Upper lobe of left lung (tissue), 6 donors: ENCODE results near the gene AHRR. TPM values are rescaled to one million over a fixed set of nuclear protein-coding genes. Genes with fewer than 3 reads are reported as not detected.

Source experiments
- ATAC-seq, 2 donors: fragments of 200-7000 bp; cut with Tn5 transposase; one replicate each; pipeline ENCODE4 v1.9.1; 2022; ENCODE audit warnings: mild to moderate bottlenecking in 2 of 2, moderate library complexity in 2 of 2; ENCODE audit not compliant: low FRiP score in 2 of 2
- DNase-seq, 2 donors: peaks; one replicate each; pipeline ENCODE4 v3.0.0-alpha.2; 2019 to 2020
- H3K27ac ChIP-seq, 4 donors: fragments of 200-600 bp; sonication (generic); one replicate each; pipeline ENCODE4 v1.5.1; 2016 to 2019
- H3K27me3 ChIP-seq, 4 donors: fragments of 200-600 bp; sonication (generic); one replicate each; pipeline ENCODE4 v1.5.1; 2017 to 2019
- H3K36me3 ChIP-seq, 4 donors: fragments of 200-600 bp; sonication (generic); one replicate each; pipeline ENCODE4 v1.5.1; 2016 to 2019
- H3K4me1 ChIP-seq, 4 donors: fragments of 200-600 bp; sonication (generic); one replicate each; pipeline ENCODE4 v1.5.1; 2018 to 2019
- H3K4me3 ChIP-seq, 4 donors: fragments of 200-600 bp; sonication (generic); one replicate each; pipeline ENCODE4 v1.5.1; 2017 to 2019; ENCODE audit warnings: mild to moderate bottlenecking in 2 of 4, moderate library complexity in 1 of 4
- H3K9me3 ChIP-seq, 4 donors: fragments of 200-600 bp; sonication (generic); one replicate each; pipeline ENCODE4 v1.5.1; 2018 to 2019
- EP300 ChIP-seq, 4 donors: sonication (generic); formaldehyde crosslinking; IDR thresholded peaks; one replicate each; pipeline ENCODE4 v1.5.1; 2017; ENCODE audit warnings: antibody characterized with exemption in 4 of 4, control low read depth in 2 of 4
- POLR2A ChIP-seq, 4 donors: fragments of 450-650 bp; IDR thresholded peaks; one replicate each; pipeline ENCODE4 v1.5.1; 2016 to 2017; ENCODE audit warnings: antibody characterized with exemption in 4 of 4, mild to moderate bottlenecking in 2 of 4
- POLR2AphosphoS5 ChIP-seq, 2 donors: sonication (generic); formaldehyde crosslinking; IDR thresholded peaks; one replicate each; pipeline ENCODE4 v1.5.1; 2017; ENCODE audit warnings: antibody characterized with exemption in 2 of 2
- WGBS, 2 donors: methylation state at CpG; one replicate each; pipeline ENCODE4 v1.1.5; 2017 to 2018; 5-methylcytosine and 5-hydroxymethylcytosine counted together
- total RNA-seq, 6 donors: library from RNA; depleted of rRNA in 4 of 6; stranded (reverse); fragments of >200 nt in 4 of 6; gene quantifications; one replicate each; pipeline versions ENCODE4 v1.1.0 to v1.2.1, GENCODE V29; 2016 to 2021
- TF ChIP-seq, protein P1 (sequence below), 6 experiments: fragments of 450-650 bp in 4 of 6; fragments of 200-600 bp in 2 of 6; sonication (generic) in 2 of 6; IDR thresholded peaks; one replicate each; pipeline ENCODE4 v1.5.1; 2016 to 2019; ENCODE audit warnings: antibody characterized with exemption in 6 of 6
- donor health status: DM: no; HTN: no; CAD: no; lungs with moderate emphysema.
- donor health status: DM: no; HTN: yes; CAD: no; lungs with severe emphysema.

The AHRR gene
- total RNA-seq, 6 donors from 2014 or later = 1.3 to 8.6 (median 4.4) TPM

DNA sequence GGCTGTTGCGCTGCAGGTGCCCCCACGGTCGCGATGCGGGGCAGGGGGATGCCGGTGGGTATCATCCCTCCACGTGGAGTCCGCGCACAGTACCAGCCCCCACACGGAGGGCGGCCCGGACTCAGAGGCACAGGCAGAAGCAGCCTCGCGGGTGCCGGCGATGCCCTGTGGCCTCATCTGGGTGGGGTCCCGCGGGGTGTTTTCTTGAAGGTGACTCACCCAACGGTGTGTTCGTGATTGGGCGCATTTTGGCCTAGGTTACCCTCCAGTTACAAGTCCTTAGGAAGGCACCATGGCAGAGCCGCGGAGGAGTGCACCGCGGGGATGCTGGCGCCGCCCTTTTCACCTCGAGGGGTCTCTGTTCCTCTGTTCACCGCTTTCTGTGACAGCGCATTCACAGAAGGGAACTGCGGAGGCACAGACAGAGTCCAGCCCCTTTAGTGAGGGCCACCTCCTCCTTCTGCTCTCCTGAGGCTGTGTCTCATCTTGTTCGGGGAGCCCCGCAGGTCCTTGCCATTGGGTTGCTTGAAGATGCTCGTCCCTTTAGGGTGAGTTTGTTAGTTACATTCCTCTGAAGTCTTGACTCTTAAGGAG is 99.9 kb downstream of the AHRR start:
- no peaks in the 10 kb centered on the region for H3K9me3 ChIP-seq
- H3K36me3 ChIP-seq = no peaks in the 10 kb centered on the region
- no peak overlapping the region for H3K27ac ChIP-seq
- WGBS, 2 donors = 79 to 85% methylated on average over 21 to 34 of the region's 34 CpGs
- H3K27me3 ChIP-seq = no peaks in the 10 kb centered on the region
- DNase-seq (peak in 1 of 2 donors; percentile 78), ATAC-seq (no peak)
- H3K4me1 ChIP-seq = peaks cover 0 to 7% (median 0%) of the 10 kb centered on the region in 4 donors
- no peak for TF ChIP-seq EP300 (IDR thresholded peaks at IDR 0.05)
- TF ChIP-seq POLR2A (IDR thresholded peaks at IDR 0.05) = no peak
- TF ChIP-seq POLR2AphosphoS5 (IDR thresholded peaks at IDR 0.05) = no peak
- TF ChIP-seq, protein P1, sequence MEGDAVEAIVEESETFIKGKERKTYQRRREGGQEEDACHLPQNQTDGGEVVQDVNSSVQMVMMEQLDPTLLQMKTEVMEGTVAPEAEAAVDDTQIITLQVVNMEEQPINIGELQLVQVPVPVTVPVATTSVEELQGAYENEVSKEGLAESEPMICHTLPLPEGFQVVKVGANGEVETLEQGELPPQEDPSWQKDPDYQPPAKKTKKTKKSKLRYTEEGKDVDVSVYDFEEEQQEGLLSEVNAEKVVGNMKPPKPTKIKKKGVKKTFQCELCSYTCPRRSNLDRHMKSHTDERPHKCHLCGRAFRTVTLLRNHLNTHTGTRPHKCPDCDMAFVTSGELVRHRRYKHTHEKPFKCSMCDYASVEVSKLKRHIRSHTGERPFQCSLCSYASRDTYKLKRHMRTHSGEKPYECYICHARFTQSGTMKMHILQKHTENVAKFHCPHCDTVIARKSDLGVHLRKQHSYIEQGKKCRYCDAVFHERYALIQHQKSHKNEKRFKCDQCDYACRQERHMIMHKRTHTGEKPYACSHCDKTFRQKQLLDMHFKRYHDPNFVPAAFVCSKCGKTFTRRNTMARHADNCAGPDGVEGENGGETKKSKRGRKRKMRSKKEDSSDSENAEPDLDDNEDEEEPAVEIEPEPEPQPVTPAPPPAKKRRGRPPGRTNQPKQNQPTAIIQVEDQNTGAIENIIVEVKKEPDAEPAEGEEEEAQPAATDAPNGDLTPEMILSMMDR (IDR thresholded peaks at IDR 0.05) = no peak
- H3K4me3 ChIP-seq = no peak overlapping the region

DNA sequence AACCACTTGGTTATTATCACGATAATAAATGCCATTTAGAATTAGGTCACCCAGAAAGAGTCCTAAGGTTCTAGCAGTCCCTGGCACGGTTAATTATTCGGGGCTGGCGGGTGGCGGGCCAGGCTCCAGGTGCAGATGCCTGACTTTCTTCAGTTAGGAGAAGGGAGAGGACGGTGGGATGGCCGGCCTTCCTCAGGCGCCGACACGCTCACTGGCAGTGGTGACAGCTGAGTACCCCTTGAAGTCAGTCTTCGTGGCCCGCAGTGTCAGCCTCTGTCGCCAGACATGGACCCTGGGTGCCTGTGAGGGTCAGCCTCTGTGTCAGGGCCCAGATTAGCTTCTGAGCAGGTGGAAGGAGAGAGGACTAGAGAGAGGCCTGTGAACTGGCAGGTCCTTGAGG is 100.4 kb downstream of the AHRR start:
- Histone ChIP-seq H3K4me1 (peaks cover 0 to 5% (median 0%) of the 10 kb centered on the region in 4 donors), H3K36me3 (no peaks in the 10 kb centered on the region), H3K27ac (no peak overlapping the region), H3K9me3 (no peaks in the 10 kb centered on the region), H3K27me3 (no peaks in the 10 kb centered on the region), H3K4me3 (no peak overlapping the region)
- 84 to 85% methylated on average over 12 to 13 of the region's 13 CpGs for WGBS, 2 donors
- DNase-seq = no peak
- TF ChIP-seq POLR2AphosphoS5 (IDR thresholded peaks at IDR 0.05) (no peak), POLR2A (IDR thresholded peaks at IDR 0.05) (no peak), EP300 (IDR thresholded peaks at IDR 0.05) (no peak)
- TF ChIP-seq, protein P1 (IDR thresholded peaks at IDR 0.05) = no peak
- no peak for ATAC-seq

DNA sequence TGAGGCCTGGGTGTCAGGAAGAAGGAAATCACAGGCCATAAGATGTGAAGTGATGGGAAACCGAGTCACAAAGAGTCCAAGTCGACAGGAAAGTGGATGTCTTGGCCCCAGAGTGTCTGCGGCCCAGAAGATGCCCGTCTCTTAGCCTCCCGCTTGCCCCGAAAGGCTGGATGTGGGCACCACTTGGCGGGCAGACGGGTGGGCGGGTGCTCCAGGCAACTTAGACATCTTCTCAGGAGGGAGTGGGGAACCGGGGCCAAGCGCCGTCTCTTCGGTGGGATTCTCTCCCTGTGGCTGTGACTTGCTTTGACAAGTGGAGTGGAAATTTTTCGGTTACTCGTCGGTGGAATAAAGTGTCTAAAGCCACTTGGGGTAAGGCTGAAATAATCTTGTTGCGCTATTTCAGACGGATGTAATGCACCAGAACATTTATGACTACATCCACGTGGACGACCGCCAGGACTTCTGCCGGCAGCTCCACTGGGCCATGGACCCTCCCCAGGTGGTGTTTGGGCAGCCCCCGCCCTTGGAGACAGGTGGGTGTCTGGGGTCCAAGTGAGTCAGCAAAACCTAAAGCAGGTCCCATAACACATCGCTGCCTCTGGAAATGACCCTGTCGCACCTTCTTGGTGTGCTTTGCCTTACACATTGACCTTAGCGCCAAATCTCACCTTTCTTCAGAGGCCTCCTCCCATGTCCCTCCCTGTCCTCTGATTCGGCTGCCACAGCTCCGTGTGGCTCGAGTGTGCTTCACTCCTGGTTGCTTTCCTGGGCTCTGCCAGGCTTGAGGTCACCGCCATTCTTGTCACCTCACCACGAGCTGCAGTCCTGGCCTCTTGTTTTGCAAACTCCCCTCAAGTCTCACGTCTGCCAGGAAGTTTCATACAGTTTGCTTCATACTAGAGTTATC is 101.1 kb downstream of the AHRR start:
- Histone ChIP-seq H3K4me1 (peaks cover 0 to 5% (median 0%) of the 10 kb centered on the region in 4 donors), H3K27me3 (no peaks in the 10 kb centered on the region), H3K36me3 (no peaks in the 10 kb centered on the region), H3K4me3 (no peak overlapping the region), H3K27ac (no peak overlapping the region), H3K9me3 (no peaks in the 10 kb centered on the region)
- TF ChIP-seq, protein P1 (IDR thresholded peaks at IDR 0.05) = no peak
- TF ChIP-seq POLR2AphosphoS5 (IDR thresholded peaks at IDR 0.05) (no peak), POLR2A (IDR thresholded peaks at IDR 0.05) (no peak), EP300 (IDR thresholded peaks at IDR 0.05) (no peak)
- WGBS, 2 donors = 83 to 85% methylated on average over 31 to 32 of the region's 32 CpGs
- no peak for ATAC-seq
- DNase-seq = no peak

DNA sequence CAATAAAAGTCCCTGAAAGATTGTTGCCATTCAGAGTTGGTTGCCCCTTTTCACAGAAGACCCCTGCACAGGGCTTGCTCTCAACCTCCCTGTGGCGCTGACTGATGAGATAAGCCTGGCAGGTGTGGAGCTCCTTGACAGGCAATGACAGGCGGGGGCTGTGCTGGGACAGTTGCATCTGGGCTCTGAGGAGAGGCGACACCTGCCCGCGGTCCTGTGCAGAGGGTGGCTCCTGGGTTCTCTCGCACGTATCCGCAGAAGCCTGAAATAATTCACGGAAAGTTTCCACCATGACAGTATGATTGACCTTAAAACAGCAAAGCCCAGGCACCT is 101.7 kb downstream of the AHRR start:
- TF ChIP-seq, protein P1 (IDR thresholded peaks at IDR 0.05) = no peak
- TF ChIP-seq POLR2A (IDR thresholded peaks at IDR 0.05) (no peak), EP300 (IDR thresholded peaks at IDR 0.05) (no peak), POLR2AphosphoS5 (IDR thresholded peaks at IDR 0.05) (no peak)
- H3K27ac ChIP-seq = no peak overlapping the region
- no peak for ATAC-seq
- 81 to 87% methylated on average over 4 to 9 of the region's 9 CpGs for WGBS, 2 donors
- H3K4me1 ChIP-seq = peaks cover 0 to 5% (median 0%) of the 10 kb centered on the region in 4 donors
- peak in 1 of 2 donors; percentile 41 for DNase-seq
- H3K27me3 ChIP-seq = no peaks in the 10 kb centered on the region
- no peaks in the 10 kb centered on the region for H3K36me3 ChIP-seq
- no peak overlapping the region for H3K4me3 ChIP-seq
- H3K9me3 ChIP-seq = no peaks in the 10 kb centered on the region
